ENCODE results near the gene USP16. TPM values are rescaled to one million over a fixed set of nuclear protein-coding genes. Genes with fewer than 3 reads are reported as not detected.
"Not testable (repeated sequence)": the region's sequence is repeated elsewhere in the genome, so short reads cannot be mapped to it uniquely, and the experiment has no call there.

The USP16 gene
- total RNA-seq, 1 donor: 64.0 TPM

DNA sequence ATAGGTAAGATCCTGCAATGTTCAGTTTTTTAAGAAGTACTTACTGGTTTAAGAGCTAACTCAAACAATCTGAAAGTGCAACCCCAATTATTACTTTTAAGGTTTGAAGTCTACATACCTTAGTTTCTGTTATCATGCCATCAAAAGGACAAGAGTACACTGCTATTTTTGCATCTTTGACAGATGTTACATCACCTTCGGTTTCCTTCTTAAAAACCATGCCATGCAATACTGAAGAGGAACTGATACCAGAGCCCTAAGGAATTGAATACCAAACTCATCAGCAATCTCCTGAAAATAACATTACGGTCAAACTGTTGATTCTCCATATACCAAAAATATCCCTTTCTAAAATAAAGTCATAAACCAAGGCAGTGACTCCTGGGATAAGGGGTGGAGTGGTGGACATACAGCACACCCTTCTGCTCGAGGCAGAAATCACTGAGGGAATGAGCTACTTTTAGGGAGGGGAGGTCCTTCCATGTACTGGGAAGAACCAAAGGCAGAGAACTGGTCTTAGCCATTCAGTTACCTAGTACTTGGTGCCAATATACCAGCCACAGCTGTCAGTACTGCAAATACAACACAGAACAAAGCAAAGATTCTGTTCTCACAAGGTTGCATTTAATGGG is 40.5 kb downstream of the USP16 start:
- Histone ChIP-seq H3K9me3 (ENCODE audit: low read depth, low read length) (no peaks in the 10 kb centered on the region), H3K27me3 (ENCODE audit: insufficient read depth, low read length) (no peaks in the 10 kb centered on the region), H3K4me3 (ENCODE audit: low read length) (no peak overlapping the region), H3K4me1 (ENCODE audit: insufficient read depth, low read length) (peaks cover 6% of the 10 kb centered on the region)

DNA sequence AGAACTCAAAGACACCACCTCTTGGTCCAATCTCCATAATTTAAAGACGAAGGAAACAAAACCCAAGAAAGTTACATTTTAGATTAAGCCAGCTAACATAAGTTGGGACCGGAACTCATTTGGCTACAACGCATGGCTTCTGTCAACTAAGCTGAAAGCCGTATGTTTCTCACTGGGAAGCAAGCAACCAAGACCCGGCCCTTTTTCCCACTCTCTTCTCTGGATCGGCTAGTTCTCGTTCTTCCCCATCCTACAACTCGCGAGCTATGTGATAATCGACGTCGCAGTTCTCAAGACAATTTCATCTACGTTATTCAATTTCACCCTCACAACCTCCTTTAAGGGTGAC is 48.4 kb downstream of the USP16 start:
- Histone ChIP-seq H3K27me3 (ENCODE audit: insufficient read depth, low read length) (no peaks in the 10 kb centered on the region), H3K4me3 (ENCODE audit: low read length) (peak overlapping the region; percentile 64), H3K9me3 (ENCODE audit: low read depth, low read length) (no peaks in the 10 kb centered on the region), H3K4me1 (ENCODE audit: insufficient read depth, low read length) (peaks cover 33% of the 10 kb centered on the region)

DNA sequence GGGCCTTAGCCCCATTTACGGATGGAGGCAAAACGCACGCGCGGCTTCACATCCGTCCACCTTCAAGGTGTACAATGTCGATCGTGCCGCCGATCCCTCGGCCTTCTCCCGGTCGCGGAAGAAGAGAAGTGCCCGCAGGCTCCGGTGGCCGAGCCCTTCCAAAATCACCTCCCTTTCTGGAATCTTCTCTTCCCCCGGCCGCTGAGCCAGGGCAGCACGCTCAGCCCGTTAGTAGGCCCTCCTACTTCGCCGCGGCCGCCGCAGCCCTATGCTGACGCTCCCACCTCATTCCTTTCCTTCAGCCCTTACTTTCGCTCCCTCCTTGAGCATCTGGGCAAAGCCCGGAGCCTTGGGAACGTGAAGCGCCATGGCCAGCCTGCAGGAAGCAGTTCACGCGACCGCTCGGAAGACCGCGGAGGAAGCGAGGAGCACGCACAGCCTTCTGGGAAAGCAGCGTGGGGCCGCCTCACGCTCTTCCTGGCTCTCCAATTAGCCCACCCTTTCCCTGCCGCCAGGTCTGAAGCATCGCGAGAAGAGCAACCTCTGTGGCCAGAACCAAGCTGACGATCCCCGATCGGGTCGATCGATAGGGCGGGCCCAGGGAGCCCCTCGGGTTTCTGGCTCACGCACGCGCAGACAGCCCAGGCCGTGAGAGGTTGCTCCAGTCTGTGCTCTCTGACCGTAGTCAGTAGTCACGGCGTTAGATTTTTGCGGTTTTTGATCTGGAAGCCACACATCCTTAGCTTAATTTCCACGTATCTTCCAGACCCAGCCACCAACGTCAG is 48.9 kb downstream of the USP16 start, which contains the start of gene CCT8:
CCT8 (minus strand) TSS at position 427 of the 785 bp plus-strand sequence; CDS start at position 369, 58 bp downstream.
- H3K4me1 ChIP-seq (ENCODE audit: insufficient read depth, low read length): peaks cover 37% of the 10 kb centered on the region
- peak within 1 kb of the TSS; percentile 64 for H3K4me3 ChIP-seq (ENCODE audit: low read length)
- no peaks in the 10 kb centered on the region for H3K9me3 ChIP-seq (ENCODE audit: low read depth, low read length)
- no peaks in the 10 kb centered on the region for H3K27me3 ChIP-seq (ENCODE audit: insufficient read depth, low read length)

DNA sequence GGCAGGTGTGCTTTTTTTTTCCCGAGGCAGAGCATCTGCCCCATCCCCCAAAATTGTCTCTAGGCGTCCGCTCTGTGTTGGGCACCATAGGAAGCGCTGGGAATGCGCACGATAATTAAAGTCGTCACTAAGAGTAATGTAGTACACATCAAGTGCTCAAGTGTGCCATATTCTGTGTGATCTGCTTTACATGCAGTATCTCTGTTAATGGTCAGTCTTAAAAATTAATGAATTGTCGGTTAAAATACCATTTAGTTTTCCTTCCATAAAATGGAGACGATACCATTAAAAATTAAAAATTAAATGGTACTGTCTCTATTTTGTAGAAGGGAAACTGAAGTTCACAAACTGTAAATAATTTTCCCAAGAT is 49.5 kb downstream of the USP16 start:
- Histone ChIP-seq H3K27me3 (ENCODE audit: insufficient read depth, low read length) (no peaks in the 10 kb centered on the region), H3K9me3 (ENCODE audit: low read depth, low read length) (no peaks in the 10 kb centered on the region), H3K4me3 (ENCODE audit: low read length) (peak overlapping the region; percentile 64), H3K4me1 (ENCODE audit: insufficient read depth, low read length) (peaks cover 42% of the 10 kb centered on the region)

DNA sequence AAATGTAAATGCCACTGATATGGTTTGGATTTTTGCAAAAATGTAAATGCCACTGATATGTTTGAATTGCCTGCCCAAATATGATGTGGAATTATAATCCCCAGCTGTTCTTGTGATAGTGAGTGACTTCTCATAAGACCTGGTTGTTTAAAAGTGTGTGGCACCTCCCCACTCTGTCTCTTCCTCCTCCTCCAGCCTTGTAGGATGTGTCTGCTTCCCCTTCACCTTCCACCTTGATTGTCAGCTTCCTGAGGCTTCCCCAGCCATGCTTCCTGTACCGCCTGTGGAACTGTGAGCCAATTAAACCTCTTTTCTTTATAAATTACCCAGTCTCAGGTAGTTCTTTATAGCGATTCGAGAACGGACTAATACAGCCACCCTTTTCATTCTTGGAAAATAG is 50.3 kb downstream of the USP16 start:
- H3K27me3 ChIP-seq (ENCODE audit: insufficient read depth, low read length): no peaks in the 10 kb centered on the region
- no peak overlapping the region for H3K4me3 ChIP-seq (ENCODE audit: low read length)
- H3K9me3 ChIP-seq (ENCODE audit: low read depth, low read length): no peaks in the 10 kb centered on the region
- peaks cover 50% of the 10 kb centered on the region for H3K4me1 ChIP-seq (ENCODE audit: insufficient read depth, low read length)

DNA sequence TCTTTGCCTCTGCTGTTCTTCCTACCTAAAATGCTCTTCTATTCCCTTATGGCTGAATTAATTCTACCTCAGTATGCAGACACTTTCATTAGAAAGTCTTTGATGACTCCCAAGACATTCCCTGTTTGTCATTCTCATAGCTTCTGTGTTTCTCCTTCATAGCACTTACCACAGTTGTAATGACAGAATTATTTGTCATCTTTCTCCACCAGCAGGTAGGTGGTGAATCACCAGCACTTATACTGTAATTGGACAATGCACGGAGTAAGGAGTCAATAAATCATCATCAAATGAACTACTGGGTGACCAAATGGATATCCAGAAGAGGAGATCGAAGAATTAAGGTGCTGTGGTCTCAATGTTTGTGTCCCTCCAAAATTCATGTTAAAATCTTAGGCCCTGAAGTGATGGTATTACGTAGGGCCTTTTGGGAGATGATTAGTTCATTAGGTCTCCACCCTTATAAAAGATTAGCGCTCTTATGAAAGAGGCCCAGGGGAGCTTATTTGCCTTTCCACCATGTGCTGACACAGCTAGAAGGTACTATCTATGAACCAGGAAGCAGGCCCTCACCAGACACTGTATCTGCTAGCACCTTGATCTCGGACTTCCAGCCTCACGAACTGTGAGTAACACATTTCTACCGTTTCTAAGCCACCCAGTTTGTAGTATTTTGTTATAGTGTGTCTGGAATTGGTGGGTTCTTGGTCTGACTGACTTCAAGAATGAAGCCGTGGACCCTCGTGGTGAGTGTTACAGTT is 51.4 kb downstream of the USP16 start:
- peaks cover 61% of the 10 kb centered on the region for H3K4me1 ChIP-seq (ENCODE audit: insufficient read depth, low read length)
- H3K27me3 ChIP-seq (ENCODE audit: insufficient read depth, low read length): no peaks in the 10 kb centered on the region
- H3K9me3 ChIP-seq (ENCODE audit: low read depth, low read length): no peaks in the 10 kb centered on the region
- peak overlapping the region; percentile 15 for H3K4me3 ChIP-seq (ENCODE audit: low read length)

DNA sequence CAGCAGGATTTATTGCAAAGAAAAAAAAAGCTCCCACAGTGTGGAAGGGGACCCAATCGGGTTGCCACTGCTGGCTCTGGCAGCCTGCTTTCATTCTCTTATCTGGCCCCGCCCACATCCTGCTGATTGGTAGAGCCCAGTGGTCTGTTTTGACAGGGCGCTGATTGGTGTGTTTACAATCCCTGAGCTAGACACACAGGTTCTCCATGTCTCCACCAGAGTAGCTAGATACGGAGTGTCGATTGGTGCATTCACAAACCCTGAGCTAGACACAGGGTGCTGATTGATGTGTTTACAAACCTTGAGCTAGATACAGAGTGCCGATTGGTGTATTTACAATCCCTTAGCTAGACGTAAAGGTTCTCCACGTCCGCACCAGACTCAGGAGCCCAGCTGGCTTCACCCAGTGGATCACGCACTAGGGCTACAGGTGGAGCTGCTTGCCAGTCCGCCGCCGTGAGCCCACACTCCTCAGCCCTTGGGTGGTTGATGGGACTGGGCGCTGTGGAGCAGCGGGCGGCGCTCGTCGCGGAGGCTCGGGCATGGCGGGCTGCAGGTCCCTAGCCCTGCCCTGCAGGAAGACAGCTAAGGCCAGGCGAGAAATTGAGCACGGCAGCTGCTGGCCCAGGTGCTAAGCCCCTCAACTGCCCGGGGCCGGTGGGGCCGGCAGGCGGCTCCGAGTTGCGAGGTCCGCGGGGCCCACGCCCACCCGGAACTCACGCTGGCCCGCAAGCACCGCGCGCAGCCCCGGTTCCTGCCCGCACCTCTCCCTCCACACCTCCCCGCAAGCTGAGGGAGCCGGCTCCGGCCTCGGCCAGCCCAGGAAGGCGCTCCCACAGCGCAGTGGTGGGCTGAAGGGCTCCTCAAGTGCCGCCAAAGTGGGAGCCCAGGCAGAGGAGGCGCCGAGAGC is 52.5 kb downstream of the USP16 start:
- Histone ChIP-seq H3K4me1 (ENCODE audit: insufficient read depth, low read length) (peaks cover 61% of the 10 kb centered on the region), H3K4me3 (ENCODE audit: low read length) (peak overlapping the region; percentile 44)
- H3K9me3 ChIP-seq (ENCODE audit: low read depth, low read length); H3K27me3 ChIP-seq (ENCODE audit: insufficient read depth, low read length): not testable (repeated sequence)

DNA sequence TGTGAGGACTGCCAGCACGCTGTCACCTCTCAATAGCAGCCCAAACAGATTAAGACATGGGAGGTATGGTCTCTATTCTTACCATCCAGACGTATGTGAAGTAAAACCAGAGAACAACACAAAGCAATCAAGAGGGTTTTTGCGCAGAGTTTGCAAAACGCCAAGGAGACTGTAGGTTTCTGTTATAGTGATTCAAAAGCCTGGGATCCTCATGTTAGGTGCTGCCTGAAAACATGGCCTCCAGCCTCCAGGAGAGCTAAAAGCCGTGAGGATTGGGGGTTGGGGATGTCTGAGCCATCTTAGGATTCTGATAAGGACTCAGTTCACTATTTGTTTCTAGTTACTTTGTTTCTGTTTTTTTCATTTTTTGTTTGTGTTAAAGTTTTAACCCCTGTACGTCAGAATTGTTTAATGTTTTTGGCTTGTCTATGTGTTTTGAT is 53.2 kb downstream of the USP16 start:
- Histone ChIP-seq H3K27me3 (ENCODE audit: insufficient read depth, low read length) (no peaks in the 10 kb centered on the region), H3K4me3 (ENCODE audit: low read length) (peak overlapping the region; percentile 44), H3K9me3 (ENCODE audit: low read depth, low read length) (no peaks in the 10 kb centered on the region), H3K4me1 (ENCODE audit: insufficient read depth, low read length) (peaks cover 63% of the 10 kb centered on the region)

DNA sequence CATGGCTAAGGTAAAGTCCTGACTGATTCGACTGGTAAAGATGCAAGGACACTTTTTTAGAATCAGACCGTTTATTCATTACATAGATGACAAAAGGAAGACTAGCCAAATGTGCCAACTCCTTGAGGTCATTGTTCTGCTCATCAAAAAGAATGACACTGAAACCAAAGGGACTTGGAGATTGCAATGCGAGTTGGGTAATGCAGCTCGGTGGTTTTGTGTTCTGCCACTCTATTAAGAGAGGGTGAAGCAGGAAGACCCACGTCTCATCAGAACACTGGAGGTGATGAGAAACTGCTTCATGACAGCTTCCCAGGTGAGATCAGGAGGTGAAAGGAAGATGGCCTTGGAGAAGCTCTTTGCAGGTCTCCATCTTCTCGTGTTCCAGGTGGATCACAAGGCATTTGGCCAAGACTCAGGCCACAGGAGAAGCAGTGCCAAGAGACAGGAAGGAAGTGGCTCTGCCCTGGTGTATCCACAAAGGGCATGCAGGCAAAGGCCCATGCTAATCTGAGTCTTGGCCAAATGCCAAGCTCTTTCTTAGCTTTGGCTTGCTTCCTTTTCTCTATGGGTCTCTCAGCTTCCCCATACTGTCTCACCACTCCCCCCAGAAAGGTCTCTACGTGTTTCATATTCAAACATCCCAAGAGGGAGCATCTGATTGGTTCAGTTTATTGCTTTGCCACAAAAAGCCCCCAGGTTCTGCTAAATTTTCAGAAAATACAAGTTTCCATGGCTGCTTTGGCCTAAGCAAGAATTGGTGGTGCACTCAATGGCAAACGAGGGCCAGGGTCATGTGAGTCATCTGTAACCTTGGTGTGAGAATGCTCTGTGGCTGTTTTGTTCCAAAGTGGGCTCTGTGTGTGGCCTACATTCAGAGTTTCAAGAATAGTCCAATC is 54.6 kb downstream of the USP16 start:
- H3K4me3 ChIP-seq (ENCODE audit: low read length): no peak overlapping the region
- H3K4me1 ChIP-seq (ENCODE audit: insufficient read depth, low read length): peaks cover 63% of the 10 kb centered on the region

DNA sequence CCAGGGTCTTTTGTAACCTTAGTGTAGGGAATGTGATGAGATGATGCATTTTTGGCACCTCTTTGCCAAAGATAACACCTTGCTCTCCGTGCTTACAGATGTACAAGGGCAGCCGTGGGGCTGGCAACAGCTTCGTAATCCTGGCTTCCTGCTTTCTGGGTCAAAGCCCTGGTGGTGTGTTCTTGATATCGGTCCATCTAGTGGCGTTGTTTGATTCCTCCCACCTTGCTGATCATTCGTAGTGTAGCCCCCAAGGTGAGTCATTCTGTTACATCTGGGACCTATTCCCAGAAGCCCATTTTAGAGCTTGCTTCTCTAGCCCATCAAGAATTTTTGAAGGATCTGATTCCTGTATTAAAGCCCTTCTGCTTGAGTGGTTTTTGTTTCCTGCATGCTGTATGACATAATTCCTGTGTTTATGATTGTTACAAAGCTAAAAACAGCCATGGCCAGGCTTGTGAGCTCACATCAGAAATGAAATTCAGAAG is 56.0 kb downstream of the USP16 start:
- no peaks in the 10 kb centered on the region for H3K27me3 ChIP-seq (ENCODE audit: insufficient read depth, low read length)
- no peak overlapping the region for H3K4me3 ChIP-seq (ENCODE audit: low read length)
- peaks cover 58% of the 10 kb centered on the region for H3K4me1 ChIP-seq (ENCODE audit: insufficient read depth, low read length)
- H3K9me3 ChIP-seq (ENCODE audit: low read depth, low read length): no peaks in the 10 kb centered on the region

More for the DNA sequence above, 54.6 kb downstream of the USP16 start:
- Histone ChIP-seq H3K27me3 (ENCODE audit: insufficient read depth, low read length) (no peaks in the 10 kb centered on the region), H3K9me3 (ENCODE audit: low read depth, low read length) (no peaks in the 10 kb centered on the region)

DNA sequence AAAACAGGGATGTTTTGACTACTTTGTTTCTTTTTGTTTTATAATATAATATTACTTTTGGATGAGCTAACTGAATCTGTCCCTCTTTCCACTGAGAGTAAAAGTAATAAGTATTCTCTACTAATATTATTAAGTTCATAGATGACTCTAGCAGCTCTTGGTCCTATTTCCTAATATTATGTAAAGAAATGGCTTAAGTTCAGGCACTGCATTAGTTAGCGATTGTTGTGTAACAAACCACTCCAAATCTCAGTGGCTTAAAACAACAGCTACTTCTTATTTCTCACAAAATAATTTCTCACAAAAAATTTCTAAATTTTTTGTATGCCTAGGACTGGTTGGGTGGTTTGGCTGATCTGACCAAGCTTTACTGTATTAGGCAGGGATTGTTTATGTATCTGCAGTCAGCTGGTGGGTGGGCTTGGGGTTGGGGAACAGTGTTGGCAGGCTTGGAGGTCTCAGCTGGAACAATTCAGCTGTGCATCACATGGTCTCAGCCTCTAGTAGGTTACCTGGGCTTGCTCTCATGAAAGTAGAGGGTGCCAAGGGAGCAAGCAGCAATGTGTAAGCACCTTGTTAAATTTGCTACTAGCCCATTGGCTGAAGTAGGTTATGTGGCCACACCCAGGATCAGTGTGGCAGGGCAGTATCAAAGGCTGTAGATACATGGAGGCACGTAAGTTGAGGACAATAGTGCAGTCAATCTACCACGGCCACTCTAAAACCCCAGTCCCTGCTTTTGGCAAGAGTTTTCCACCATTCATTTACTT is 57.8 kb downstream of the USP16 start:
- no peak overlapping the region for H3K4me3 ChIP-seq (ENCODE audit: low read length)
- peaks cover 48% of the 10 kb centered on the region for H3K4me1 ChIP-seq (ENCODE audit: insufficient read depth, low read length)
- H3K27me3 ChIP-seq (ENCODE audit: insufficient read depth, low read length): no peaks in the 10 kb centered on the region
- no peaks in the 10 kb centered on the region for H3K9me3 ChIP-seq (ENCODE audit: low read depth, low read length)

DNA sequence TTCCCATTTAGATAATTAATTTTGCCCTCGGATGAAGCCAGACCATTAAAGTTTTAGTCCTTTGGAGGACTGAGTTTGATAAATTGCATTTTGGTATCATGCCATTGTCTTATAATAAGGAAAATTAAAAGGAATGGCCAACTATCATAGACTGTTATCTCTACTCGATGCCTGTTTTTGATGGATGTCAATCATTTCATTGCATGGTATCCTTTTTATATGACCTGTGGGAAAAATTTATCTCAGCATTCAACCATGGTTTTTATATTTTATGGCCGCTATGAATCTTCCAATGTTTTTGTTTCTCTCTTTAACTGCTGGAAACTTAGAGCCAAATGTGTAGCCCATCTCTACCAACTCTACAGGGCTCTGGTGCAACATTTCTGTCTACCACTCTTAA is 58.8 kb downstream of the USP16 start:
- H3K27me3 ChIP-seq (ENCODE audit: insufficient read depth, low read length): no peaks in the 10 kb centered on the region
- no peak overlapping the region for H3K4me3 ChIP-seq (ENCODE audit: low read length)
- H3K4me1 ChIP-seq (ENCODE audit: insufficient read depth, low read length): peaks cover 43% of the 10 kb centered on the region
- H3K9me3 ChIP-seq (ENCODE audit: low read depth, low read length): no peaks in the 10 kb centered on the region

DNA sequence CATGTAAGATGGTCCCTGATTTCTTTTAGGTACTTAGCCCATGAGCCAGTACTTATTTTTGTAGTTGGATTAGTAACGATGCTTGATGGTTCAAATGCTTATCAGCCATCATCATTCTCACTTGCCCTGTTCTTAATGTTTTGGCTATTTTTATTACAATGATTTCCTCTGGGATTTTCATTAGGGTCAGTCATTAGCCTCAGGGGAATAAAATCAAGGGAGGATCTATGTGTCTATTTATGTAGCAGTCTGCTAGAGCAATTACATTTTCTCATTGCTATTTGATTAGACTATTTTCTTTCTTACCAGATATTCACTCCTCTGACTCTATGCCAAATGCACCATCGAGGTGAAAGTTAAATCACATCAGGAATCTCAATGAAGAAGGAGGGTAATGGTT is 59.9 kb downstream of the USP16 start:
- Histone ChIP-seq H3K9me3 (ENCODE audit: low read depth, low read length) (no peaks in the 10 kb centered on the region), H3K27me3 (ENCODE audit: insufficient read depth, low read length) (no peaks in the 10 kb centered on the region), H3K4me3 (ENCODE audit: low read length) (no peak overlapping the region), H3K4me1 (ENCODE audit: insufficient read depth, low read length) (peaks cover 37% of the 10 kb centered on the region)

Measured in mononuclear cell (primary cell).